Measurements from ENCODE around the gene EPHA1. TPM values are rescaled to one million over a fixed set of nuclear protein-coding genes. Genes with fewer than 3 reads are reported as not detected.

Gene EPHA1
- total RNA-seq, 2 donors from 2014 or later: 0.71 TPM; not detected in 1

- no peak for TF ChIP-seq CTCF (IDR thresholded peaks at IDR 0.05)
- Histone ChIP-seq H3K9me3 (no peaks in the 10 kb centered on the region), H3K4me3 (no peak overlapping the region), H3K27ac (no peak overlapping the region), H3K27me3 (peaks cover 0 to 1% of the 10 kb centered on the region in 2 donors), H3K4me1 (peaks cover 0 to 5% of the 10 kb centered on the region in 2 donors), H3K36me3 (no peaks in the 10 kb centered on the region)
- DNase-seq (ENCODE audit: low spot score): no peak
These were observed 52.1 kb downstream of the EPHA1 start for GRCh38 chr7:143356414-143357050.

- no peak for DNase-seq (ENCODE audit: low spot score)
- Histone ChIP-seq H3K4me3 (no peak overlapping the region), H3K9me3 (no peaks in the 10 kb centered on the region), H3K27me3 (no peaks in the 10 kb centered on the region), H3K4me1 (no peaks in the 10 kb centered on the region), H3K36me3 (no peaks in the 10 kb centered on the region), H3K27ac (no peak overlapping the region)
- TF ChIP-seq CTCF (IDR thresholded peaks at IDR 0.05): no peak
These were observed 52.9 kb downstream of the EPHA1 start for GRCh38 chr7:143355450-143356385.

GRCh38 chr7:143354965-143355364 is 53.7 kb downstream of the EPHA1 start:
- Histone ChIP-seq H3K27ac (no peak overlapping the region), H3K27me3 (no peaks in the 10 kb centered on the region)
- TF ChIP-seq CTCF (IDR thresholded peaks at IDR 0.05): no peak

GRCh38 chr7:143354376-143354775 is 54.3 kb downstream of the EPHA1 start:
- DNase-seq (ENCODE audit: low spot score): no peak
- Histone ChIP-seq H3K27me3 (no peaks in the 10 kb centered on the region), H3K4me3 (no peak overlapping the region)

More at GRCh38 chr7:143354965-143355364, 53.7 kb downstream of the EPHA1 start:
- H3K4me1 ChIP-seq: no peaks in the 10 kb centered on the region
- DNase-seq (ENCODE audit: low spot score): no peak
- no peak overlapping the region for H3K4me3 ChIP-seq
- H3K36me3 ChIP-seq: no peaks in the 10 kb centered on the region
- no peaks in the 10 kb centered on the region for H3K9me3 ChIP-seq

GRCh38 chr7:143352531-143353002 is 56.1 kb downstream of the EPHA1 start:
- Histone ChIP-seq H3K4me1 (no peaks in the 10 kb centered on the region), H3K36me3 (no peaks in the 10 kb centered on the region), H3K4me3 (no peak overlapping the region), H3K27me3 (no peaks in the 10 kb centered on the region), H3K9me3 (no peaks in the 10 kb centered on the region), H3K27ac (no peak overlapping the region)
- no peak for TF ChIP-seq CTCF (IDR thresholded peaks at IDR 0.05)
- no peak for DNase-seq (ENCODE audit: low spot score)

More at GRCh38 chr7:143354376-143354775, 54.3 kb downstream of the EPHA1 start:
- TF ChIP-seq CTCF (IDR thresholded peaks at IDR 0.05): no peak
- Histone ChIP-seq H3K36me3 (no peaks in the 10 kb centered on the region), H3K4me1 (no peaks in the 10 kb centered on the region), H3K27ac (no peak overlapping the region), H3K9me3 (no peaks in the 10 kb centered on the region)

All from right atrium auricular region (tissue), 2 donors.